Uterus (tissue), 4 donors: ENCODE data around the gene PYROXD2. TPM values are rescaled to one million over a fixed set of nuclear protein-coding genes. Genes with fewer than 3 reads are reported as not detected.
A peak's percentile ranks its signal among the peaks of the same experiment; 100 is the strongest.

Experiments used
- DNase-seq, 2 donors: peaks; one replicate each; pipeline ENCODE4 v3.0.0-alpha.2; 2019 to 2020
- H3K27ac ChIP-seq, 2 donors: fragments of 200-600 bp; sonication (generic); 1 replicate in 1 of 2; 2 replicates in 1 of 2; pipeline ENCODE4 v1.5.1; 2016 to 2018
- H3K27me3 ChIP-seq, 2 donors: fragments of 200-600 bp; sonication (generic); one replicate each; pipeline ENCODE4 v1.5.1; 2018 to 2019; ENCODE audit warnings: control low read depth in 1 of 2
- H3K36me3 ChIP-seq, 2 donors: fragments of 200-600 bp; sonication (generic); one replicate each; pipeline ENCODE4 v1.5.1; 2019; ENCODE audit warnings: control low read depth in 1 of 2
- H3K4me1 ChIP-seq, 2 donors: fragments of 200-600 bp; sonication (generic); one replicate each; pipeline ENCODE4 v1.5.1; 2018 to 2019; ENCODE audit warnings: control low read depth in 1 of 2
- H3K4me3 ChIP-seq, 2 donors: fragments of 200-600 bp; sonication (generic); 1 replicate in 1 of 2; 2 replicates in 1 of 2; pipeline ENCODE4 v1.5.1; 2018 to 2019; ENCODE audit warnings: mild to moderate bottlenecking in 1 of 2
- H3K9me3 ChIP-seq, 2 donors: fragments of 200-600 bp; sonication (generic); one replicate each; pipeline ENCODE4 v1.5.1; 2019; ENCODE audit warnings: control low read depth in 1 of 2
- CTCF ChIP-seq, 4 experiments: fragments of 200-600 bp in 2 of 4; fragments of 450-650 bp in 2 of 4; sonication (generic) in 2 of 4; IDR thresholded peaks; one replicate each; pipeline ENCODE4 v1.5.1; 2016 to 2019; ENCODE audit warnings: antibody characterized with exemption in 4 of 4, mild to moderate bottlenecking in 2 of 4, moderate library complexity in 1 of 4
- POLR2A ChIP-seq, 2 donors: fragments of 450-650 bp; IDR thresholded peaks; one replicate each; pipeline ENCODE4 v1.6.1; 2016; ENCODE audit warnings: antibody characterized with exemption in 2 of 2, mild to moderate bottlenecking in 1 of 2, moderate library complexity in 1 of 2
- intact Hi-C: fragments of 100-400 bp; cut with DNase I; formaldehyde crosslinking; loops from one replicate; pipeline ENCODE4 v1.15.1; 2023; ENCODE audit warnings: low total_unique reads
- total RNA-seq, 4 donors: library from RNA; depleted of rRNA in 3 of 4; stranded (reverse); fragments of >200 nt in 3 of 4; gene quantifications; one replicate each; pipeline versions ENCODE4 v1.1.0 to v1.2.4, GENCODE V29; 2014 to 2023
- donor health status: DM: yes; HTN: yes; CAD: no.

The PYROXD2 gene
- total RNA-seq, 4 donors from 2014 or later = 3.6 to 12.5 (median 7.5) TPM

GRCh38 chr10:98340940-98341310, 74.1 kb downstream of the PYROXD2 start:
- no peak for DNase-seq
- Histone ChIP-seq H3K9me3 (no peaks in the 10 kb centered on the region), H3K27ac (no peak overlapping the region), H3K4me1 (peaks cover 0 to 4% of the 10 kb centered on the region in 2 donors), H3K27me3 (no peaks in the 10 kb centered on the region), H3K4me3 (no peak overlapping the region), H3K36me3 (no peaks in the 10 kb centered on the region)
- TF ChIP-seq POLR2A (IDR thresholded peaks at IDR 0.05) (no peak), CTCF (IDR thresholded peaks at IDR 0.05) (no peak)
- intact Hi-C loops = no loop called here

GRCh38 chr10:98340261-98340939, 74.6 kb downstream of the PYROXD2 start:
- peaks cover 0 to 4% of the 10 kb centered on the region in 2 donors for H3K4me1 ChIP-seq
- intact Hi-C loops = no loop called here
- H3K4me3 ChIP-seq = no peak overlapping the region
- H3K9me3 ChIP-seq = no peaks in the 10 kb centered on the region
- DNase-seq = no peak
- H3K36me3 ChIP-seq = no peaks in the 10 kb centered on the region
- TF ChIP-seq POLR2A (IDR thresholded peaks at IDR 0.05) = no peak
- no peaks in the 10 kb centered on the region for H3K27me3 ChIP-seq
- H3K27ac ChIP-seq = no peak overlapping the region

GRCh38 chr10:98339799-98340198, 75.2 kb downstream of the PYROXD2 start:
- H3K27me3 ChIP-seq = no peaks in the 10 kb centered on the region
- no peak overlapping the region for H3K4me3 ChIP-seq
- H3K27ac ChIP-seq = no peak overlapping the region
- intact Hi-C loops = no loop called here
- peaks cover 0 to 4% of the 10 kb centered on the region in 2 donors for H3K4me1 ChIP-seq
- no peaks in the 10 kb centered on the region for H3K9me3 ChIP-seq
- no peak for DNase-seq
- no peak for TF ChIP-seq POLR2A (IDR thresholded peaks at IDR 0.05)
- TF ChIP-seq CTCF (IDR thresholded peaks at IDR 0.05) = no peak
- no peaks in the 10 kb centered on the region for H3K36me3 ChIP-seq

GRCh38 chr10:98338896-98339295, 76.1 kb downstream of the PYROXD2 start:
- no peak for TF ChIP-seq POLR2A (IDR thresholded peaks at IDR 0.05)
- TF ChIP-seq CTCF (IDR thresholded peaks at IDR 0.05) = no peak
- no peak overlapping the region for H3K4me3 ChIP-seq
- peaks cover 0 to 4% of the 10 kb centered on the region in 2 donors for H3K4me1 ChIP-seq
- no peaks in the 10 kb centered on the region for H3K36me3 ChIP-seq
- H3K27me3 ChIP-seq = no peaks in the 10 kb centered on the region
- H3K27ac ChIP-seq = no peak overlapping the region
- no peaks in the 10 kb centered on the region for H3K9me3 ChIP-seq
- intact Hi-C loops = no loop called here
- no peak for DNase-seq

- Histone ChIP-seq H3K36me3 (no peaks in the 10 kb centered on the region), H3K4me3 (no peak overlapping the region), H3K27ac (no peak overlapping the region), H3K27me3 (no peaks in the 10 kb centered on the region), H3K4me1 (peaks cover 0 to 4% of the 10 kb centered on the region in 2 donors), H3K9me3 (no peaks in the 10 kb centered on the region)
- DNase-seq = peak in 1 of 2 donors; percentile 49
- intact Hi-C loops = no loop called here
- TF ChIP-seq CTCF (IDR thresholded peaks at IDR 0.05) (no peak), POLR2A (IDR thresholded peaks at IDR 0.05) (no peak)
Observed at GRCh38 chr10:98338318-98338717, 76.7 kb downstream of the PYROXD2 start.
